ENCODE results near the gene KLRD1.

DNA sequence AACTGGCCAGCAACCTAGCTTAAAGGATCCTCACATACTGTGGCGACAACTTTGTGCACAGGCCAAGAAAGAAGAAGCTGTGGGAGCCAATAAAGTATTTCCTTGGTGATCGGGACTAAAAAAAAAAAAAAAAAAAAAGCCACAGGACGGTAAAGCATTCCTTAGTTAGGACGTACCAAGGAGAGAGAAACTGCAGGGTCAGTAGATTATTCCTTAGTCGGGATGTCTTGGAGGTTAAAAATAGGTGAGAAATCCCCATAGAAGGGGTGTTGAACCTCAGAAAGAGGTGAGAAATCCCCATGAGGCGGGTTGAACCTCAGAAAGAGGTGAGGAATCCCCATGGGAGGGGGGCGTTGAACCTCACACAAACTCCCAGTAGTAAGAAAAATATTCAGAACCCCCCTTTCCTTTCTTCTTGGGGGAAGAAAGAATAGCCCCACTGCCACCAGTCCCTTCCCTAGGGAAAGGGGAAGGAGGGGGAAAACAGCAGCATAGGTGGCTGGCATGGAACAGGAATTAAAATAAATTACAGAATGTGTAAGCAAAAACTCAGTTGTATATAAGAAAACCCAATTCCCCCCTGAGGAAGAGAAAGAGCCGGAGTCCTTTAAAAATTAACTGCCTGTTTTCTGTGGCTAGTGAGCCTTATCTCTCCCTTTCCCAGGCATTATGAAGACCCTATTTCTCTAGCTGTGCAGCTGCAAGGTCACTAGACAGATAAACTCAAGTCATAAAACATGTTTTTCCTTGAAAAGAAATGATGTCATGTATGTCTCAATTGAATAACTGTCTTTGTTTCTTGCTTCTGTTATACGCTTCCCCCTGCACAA is 55.4 kb downstream of the KLRD1 start:
- TF ChIP-seq CTCF (IDR thresholded peaks at IDR 0.05): no peak
- no peak for TF ChIP-seq POLR2A (IDR thresholded peaks at IDR 0.05)
